ENCODE measurements around the gene PDCD2.
"Not testable (repeated sequence)": the region's sequence is repeated elsewhere in the genome, so short reads cannot be mapped to it uniquely, and the experiment has no call there.

Gene PDCD2

GRCh38 chr6:170584181-170584953 is at the start of gene PDCD2:
Gene PDCD2 (minus strand): TSS chr6:170584637. CDS start chr6:170584581, 56 bp downstream.
- peak; percentile 96 for DNase-seq

DNA sequence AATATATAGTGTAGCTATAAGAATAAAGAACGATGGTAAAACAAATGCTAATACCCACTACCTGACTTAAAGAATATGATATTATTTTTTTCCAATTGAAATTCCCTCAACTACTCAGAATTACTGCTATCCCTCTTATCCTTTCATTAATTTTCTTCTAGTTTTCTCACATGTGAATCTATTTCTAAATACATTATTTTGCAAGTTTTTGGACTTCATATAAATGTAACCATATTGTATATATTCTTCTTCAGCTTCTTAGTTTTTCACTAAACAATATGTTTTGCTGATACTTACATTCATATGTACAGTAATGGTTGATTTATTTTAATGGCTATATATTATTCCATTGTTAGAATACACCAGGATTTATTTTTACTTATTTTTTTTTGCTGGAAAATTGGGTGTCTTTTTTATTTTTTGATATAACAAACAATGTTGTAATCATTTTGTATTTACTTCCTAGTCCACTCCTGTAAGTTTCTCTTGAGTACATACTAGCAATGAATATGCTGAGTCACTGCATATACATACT is 31.6 kb upstream of the PDCD2 start:
- not testable (repeated sequence) for DNase-seq

- not testable (repeated sequence) for DNase-seq
These were observed 27.9 kb upstream of the PDCD2 start for GRCh38 chr6:170612256-170612804.

DNA sequence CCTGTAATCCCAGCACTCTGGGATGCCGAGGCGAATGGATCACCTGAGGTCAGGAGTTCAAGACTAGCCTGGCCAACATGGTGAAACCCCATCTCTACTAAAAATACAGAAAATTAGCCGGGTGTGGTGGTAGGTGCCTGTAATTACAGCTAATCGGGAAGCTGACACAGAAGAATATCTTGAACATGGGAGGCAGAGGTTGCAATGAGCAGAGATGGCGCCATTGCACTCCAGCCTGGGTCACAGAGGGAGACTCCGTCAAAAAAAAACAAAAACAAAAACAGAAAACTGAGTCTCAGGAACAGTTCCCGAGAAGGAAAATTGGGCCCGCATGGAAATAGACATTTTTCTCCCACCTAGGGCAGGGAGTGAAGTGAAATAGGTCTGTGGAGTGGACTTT is 24.8 kb upstream of the PDCD2 start:
- DNase-seq: not testable (repeated sequence)

- no peak for DNase-seq
These were observed 21.3 kb upstream of the PDCD2 start for GRCh38 chr6:170605574-170606259.

DNA sequence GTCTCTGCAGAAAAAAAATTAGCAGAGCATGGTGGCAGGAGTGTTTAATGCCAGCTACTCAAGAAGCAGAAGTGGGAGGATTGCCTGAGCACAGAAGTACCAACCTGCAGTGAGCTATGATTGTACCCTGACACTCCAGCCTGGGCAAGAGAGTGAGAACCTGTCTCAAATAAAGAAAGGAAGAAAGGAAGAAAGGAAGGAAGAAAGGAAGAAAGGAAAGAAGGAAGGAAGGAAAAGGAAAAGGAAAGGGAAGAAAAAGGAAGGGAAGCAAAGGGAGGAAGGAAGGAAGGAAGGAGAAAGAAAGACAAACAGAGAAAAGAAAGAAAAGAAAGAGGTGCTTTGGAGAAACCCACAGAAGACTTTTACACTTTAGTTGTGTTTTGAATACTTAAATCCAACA is 12.8 kb upstream of the PDCD2 start:
- DNase-seq: no peak

DNA sequence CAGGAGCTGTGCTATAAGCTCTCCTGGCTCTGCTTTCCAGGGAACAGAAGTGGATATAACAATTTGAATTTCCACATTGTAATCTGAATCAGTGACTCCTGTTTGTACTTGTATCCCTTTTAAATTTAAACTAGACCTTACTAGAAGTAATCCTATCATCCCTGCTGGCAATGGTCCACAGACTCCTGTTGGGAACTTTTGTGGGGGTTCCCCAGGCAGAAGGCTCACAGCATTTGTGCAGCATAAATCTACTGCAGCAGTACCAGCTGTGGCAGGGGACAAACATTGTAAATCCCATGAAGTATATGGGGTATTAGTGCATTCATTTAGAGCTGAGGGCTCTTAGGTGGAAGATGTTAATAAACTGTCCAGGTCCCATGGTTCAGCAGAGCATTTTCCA is 12.0 kb upstream of the PDCD2 start:
- no peak for DNase-seq

- no peak for DNase-seq
These were observed 6.3 kb upstream of the PDCD2 start for GRCh38 chr6:170590725-170591124.

DNA sequence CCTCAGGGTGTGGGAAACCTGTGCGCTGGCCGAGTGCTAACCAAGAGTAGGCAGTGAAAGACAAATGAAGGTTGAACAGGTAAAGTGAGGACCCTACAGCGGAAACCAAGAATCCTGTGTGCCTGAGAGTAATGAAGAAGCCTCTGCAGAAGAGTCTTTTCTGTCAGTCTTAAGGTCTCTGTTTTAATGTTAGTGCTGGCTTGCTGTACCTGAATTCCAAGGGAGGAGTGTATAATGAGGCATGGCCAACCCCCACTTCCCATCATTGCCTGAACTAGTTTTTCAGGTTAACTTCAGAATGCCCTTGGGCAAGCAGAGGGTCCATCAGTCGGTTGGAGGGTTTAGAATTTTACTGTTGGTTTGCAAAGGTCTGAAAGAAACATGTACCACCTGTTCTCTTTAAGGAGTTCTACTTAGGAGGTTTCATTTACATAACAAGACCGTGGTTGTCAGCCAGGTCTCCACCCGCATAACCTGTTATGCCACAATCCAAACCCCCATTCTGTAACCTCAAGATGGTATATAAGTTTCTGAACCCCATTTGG is 589 bp upstream of the PDCD2 start:
- DNase-seq: no peak

DNA sequence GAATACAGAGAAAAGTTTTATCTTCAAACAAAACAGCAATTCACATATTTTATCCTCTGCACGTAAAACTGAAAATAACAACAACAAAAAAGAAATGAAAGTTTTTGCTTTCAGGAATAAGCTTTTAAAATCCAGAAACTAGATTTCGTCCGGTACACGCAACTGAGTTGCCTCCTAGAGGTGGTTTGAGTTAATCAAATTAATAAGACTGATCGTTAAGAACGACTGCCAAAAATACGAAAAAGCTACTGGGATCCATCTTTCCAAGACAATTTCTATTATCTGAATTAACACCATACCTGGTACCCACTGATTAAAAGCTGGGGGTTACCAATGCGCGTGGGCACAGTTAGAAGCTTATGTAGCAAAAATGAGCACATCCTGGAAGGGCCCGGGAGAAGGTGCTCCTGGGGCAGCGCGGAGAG is 669 bp downstream of the PDCD2 start:
- DNase-seq: no peak

- no peak for DNase-seq
These were observed 5.5 kb downstream of the PDCD2 start for GRCh38 chr6:170578909-170579308.

- DNase-seq: peak; percentile 6
These were observed 9.2 kb downstream of the PDCD2 start for GRCh38 chr6:170575250-170575649.

DNA sequence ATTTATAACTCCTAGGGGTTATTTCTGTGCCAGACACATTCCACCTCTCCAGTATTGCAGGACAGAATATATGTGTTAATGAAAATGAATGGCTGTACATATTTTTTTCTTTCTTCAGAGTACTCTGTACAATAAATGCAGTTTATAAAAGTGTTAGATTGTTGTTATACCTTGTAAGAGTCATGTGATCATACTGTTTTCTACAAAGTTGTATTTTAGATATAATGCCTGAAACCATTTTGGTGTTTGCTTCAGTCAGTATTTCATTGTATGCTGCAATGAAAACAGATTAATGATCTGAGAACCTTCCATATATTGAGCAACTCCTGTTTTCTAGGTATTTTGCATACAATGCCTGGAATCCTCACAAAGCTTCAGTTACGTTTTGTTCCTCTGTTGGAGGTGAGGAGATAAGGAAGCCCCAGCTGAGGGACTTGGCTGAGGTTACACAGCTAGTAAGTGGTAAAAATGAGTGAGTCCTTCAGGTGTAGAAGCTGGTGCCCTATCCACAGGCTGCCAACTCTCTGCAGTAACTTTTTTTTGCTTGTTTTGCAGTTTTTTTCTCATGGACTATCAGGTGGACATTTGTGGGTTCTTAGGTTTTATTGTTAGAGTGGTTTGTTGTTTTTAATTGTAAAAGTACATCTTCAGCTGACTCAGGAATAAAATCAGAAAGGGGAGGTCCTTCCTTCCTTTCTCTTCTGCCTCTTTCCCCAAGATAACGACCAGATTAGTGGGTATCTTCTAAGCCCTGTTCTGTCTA is 11.6 kb downstream of the PDCD2 start:
- DNase-seq: no peak

DNA sequence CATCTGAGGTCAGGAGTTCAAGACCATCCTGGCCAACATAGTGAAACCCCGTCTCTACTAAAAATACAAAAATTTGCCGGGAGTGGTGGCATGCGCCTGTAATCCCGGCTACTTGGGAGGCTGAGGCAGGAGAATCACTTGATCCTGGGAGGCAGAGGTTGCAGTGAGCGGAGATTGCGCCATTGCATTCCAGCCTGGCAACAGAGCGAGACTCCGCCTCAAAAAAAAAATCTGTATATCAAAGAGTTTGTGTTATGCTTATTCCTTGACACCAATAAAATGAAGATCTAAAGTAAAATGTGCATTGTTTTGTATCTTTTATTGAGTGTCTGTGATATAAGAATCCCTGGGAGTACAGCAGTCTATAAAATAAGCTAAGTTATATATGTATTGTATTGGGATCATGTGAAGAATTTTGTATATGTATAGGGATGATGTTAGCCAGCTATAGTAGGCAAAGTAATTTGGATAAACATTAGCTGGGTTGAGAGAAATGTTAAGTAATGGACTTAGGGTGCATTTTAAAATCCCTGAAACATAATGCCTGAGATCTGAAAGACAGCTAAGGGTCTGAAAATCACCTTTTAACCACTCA is 19.4 kb downstream of the PDCD2 start:
- no peak for DNase-seq

- no peak for DNase-seq
These were observed 22.9 kb downstream of the PDCD2 start for GRCh38 chr6:170561555-170561954.

GRCh38 chr6:170555305-170555704 is 29.1 kb downstream of the PDCD2 start:
- no peak for DNase-seq

DNA sequence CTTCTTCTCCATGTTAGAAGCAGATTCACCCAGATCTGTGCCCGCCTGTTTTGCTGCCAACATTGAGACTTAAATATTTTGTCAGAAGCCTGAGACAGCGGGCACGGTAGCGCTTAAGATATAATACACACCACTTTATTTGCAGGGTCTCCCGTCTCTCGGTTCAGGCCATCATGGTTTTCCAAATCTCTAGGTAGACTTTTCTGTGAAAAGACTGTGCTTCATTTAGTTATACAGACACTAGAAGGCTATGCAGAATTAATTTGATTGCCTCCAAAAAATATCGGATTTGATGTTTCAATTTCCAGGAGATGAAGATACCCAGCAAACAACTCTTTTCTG is 29.7 kb downstream of the PDCD2 start:
- DNase-seq: no peak

DNA sequence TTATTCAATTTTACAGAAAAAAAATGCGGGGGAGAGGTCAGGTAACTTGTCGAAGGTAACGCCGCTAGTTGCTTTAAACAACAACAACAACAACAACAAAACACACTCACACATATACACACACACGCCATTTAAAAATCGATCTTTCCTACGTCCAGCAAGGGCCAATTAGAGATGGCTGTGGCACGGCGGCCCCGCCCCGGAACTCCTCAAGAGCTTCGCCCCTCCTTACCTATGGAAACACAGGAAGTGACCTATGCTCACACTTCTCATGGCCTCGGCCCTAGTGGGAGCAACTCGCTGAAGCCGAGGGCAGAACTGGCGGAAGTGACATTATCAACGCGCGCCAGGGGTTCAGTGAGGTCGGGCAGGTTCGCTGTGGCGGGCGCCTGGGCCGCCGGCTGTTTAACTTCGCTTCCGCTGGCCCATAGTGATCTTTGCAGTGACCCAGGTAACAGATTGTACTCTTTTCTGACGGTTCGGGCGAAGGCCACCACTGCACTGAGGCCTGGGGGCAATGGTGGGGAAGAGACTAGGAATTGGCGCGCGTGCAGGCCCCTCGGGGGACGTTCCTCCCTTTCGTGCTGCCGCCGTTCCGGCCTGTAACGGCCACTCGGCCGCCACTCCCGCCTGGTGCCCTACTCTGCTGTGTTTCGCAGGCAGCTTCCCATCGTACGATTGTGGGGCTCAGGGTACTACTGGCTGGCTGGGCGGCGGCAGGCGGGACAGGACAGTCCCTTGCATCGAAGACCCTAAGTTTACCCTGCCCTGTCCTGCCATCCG is 30.2 kb downstream of the PDCD2 start, which contains the start of gene TBP:
TBP (plus strand) TSS at position 357 of the 783 bp plus-strand sequence. CDS start 2,661 bp downstream, outside the sequence.
- DNase-seq: peak; percentile 98

- no peak for DNase-seq
These were observed 30.9 kb downstream of the PDCD2 start for GRCh38 chr6:170553534-170554012.

DNA sequence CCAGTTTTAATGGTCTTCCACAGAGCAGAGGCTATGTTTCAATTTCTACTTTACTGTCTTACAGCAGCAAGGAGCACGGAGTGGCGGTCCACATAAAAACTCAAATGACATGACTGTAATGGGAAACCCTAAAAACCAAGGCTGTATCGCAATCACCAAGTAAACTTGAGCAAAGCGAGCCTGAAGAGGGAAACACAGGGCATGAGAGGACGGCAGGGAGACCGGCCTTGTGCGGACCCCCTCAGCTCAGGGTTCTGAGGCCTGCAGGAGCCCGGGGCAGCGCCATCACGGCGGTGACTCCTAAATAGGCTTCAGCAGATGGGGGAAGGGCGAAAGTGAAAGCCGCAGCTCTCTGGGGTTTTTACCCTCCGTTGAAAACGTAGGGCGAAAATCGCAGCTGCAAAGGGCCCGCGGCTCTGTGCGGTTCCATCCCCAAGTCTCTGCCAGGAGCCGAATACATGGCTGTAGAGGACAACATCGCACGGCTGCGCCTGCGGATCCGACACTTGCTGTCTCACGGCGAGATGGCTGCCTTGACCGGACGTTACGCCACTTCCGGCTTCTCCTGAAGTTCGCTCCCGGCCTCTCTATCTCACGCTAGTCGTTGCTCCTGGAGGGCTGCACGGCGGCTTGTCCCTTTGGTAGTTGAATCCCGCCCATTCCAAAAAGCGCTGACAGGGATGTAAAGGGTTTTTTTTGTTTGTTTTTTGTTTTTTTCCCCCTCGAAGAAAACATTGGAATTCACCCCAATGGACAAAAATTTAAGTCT is 31.5 kb downstream of the PDCD2 start, which contains the start of gene PSMB1:
PSMB1 (minus strand) TSS at position 543 of the 769 bp plus-strand sequence; CDS start at position 478, 65 bp downstream.
- peak; percentile 92 for DNase-seq

All from activated CD4-positive, alpha-beta T cell treated with anti-CD3 and anti-CD28 coated beads, Interleukin-2, Interleukin-6, amounts not matched to agents 100 ng/mL and 50 ng/mL, durations not matched to agents 16 hours and 8 hours (primary cell).